ENCODE results near the gene RPL7A. TPM values are rescaled to one million over a fixed set of nuclear protein-coding genes. Genes with fewer than 3 reads are reported as not detected.
A peak's percentile ranks its signal among the peaks of the same experiment; 100 is the strongest.

Gene RPL7A
- total RNA-seq, 1 experiment from 2014 or later: 2,895 TPM

DNA sequence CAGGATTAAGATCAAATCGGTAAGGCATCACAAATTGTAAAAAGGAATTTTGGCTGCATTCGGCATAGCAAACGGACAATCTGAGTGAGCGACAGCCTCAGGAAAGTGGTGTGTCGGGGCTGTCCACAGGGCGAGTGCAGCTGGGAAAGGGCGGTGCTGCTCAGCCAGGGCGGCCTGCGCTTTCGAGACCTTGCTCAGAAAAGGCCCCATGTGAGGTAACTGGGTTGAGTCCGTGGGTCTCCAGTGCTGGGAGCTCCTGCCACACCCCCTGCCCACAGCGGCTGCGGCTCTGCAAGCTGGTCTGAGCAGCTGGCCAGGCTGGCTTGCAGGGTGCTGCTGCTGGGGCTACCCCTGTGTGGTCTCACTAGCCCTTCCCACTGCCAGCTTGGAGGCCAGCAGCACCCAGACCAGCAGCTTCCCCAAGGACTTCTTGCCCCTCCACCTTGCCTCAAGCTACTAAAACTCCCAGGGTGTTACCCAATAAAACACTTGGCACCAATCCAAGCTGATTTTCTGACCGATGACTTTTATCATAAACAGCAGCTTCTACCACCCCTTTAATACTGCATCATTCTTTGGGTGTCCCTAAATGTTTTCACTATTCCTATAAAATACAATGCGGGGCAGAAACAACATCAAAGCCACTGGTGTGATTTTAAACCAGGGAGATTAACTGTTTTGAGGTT, 14.5 kb downstream of the RPL7A start:
- H3K4ac ChIP-seq (ENCODE audit: low read depth, low read length): no peak overlapping the region
- no peak overlapping the region for H3K56ac ChIP-seq (ENCODE audit: insufficient read length, low read depth, low read length)
- H2AFZ ChIP-seq (ENCODE audit: low read length): no peak overlapping the region
- no peak overlapping the region for H2BK12ac ChIP-seq (ENCODE audit: insufficient read length, low read depth, low read length)
- H4K8ac ChIP-seq (replicated peaks; ENCODE audit: insufficient read length, low read depth, low read length): no peak overlapping the region
- no peak for DNase-seq
- H3K4me1 ChIP-seq (ENCODE audit: insufficient read depth, low read length): no peaks in the 10 kb centered on the region
- H4K5ac ChIP-seq (ENCODE audit: insufficient read length, low read depth, low read length): no peak overlapping the region
- TF ChIP-seq, protein P1, sequence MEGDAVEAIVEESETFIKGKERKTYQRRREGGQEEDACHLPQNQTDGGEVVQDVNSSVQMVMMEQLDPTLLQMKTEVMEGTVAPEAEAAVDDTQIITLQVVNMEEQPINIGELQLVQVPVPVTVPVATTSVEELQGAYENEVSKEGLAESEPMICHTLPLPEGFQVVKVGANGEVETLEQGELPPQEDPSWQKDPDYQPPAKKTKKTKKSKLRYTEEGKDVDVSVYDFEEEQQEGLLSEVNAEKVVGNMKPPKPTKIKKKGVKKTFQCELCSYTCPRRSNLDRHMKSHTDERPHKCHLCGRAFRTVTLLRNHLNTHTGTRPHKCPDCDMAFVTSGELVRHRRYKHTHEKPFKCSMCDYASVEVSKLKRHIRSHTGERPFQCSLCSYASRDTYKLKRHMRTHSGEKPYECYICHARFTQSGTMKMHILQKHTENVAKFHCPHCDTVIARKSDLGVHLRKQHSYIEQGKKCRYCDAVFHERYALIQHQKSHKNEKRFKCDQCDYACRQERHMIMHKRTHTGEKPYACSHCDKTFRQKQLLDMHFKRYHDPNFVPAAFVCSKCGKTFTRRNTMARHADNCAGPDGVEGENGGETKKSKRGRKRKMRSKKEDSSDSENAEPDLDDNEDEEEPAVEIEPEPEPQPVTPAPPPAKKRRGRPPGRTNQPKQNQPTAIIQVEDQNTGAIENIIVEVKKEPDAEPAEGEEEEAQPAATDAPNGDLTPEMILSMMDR (conservative IDR thresholded peaks at IDR 0.05): no peak
- no peak overlapping the region for H3K18ac ChIP-seq (ENCODE audit: insufficient read length, low read depth, low read length)
- H3K4me2 ChIP-seq (ENCODE audit: insufficient read depth, insufficient read length, low read length): no peak overlapping the region
- Mint-ChIP-seq H3K36me3 (ENCODE audit: insufficient read depth in 1 of 3, low read depth in 3 of 3) (peaks cover 31 to 94% (median 89%) of the 10 kb centered on the region in 3 experiments; a peak in 6 of 7 replicates), H3K27me3 (ENCODE audit: low read depth) (no peaks in the 10 kb centered on the region; the same call in 1 of the 2 replicates), H3K4me1 (peaks cover 4 to 5% of the 10 kb centered on the region in 2 experiments; a peak in 3 of 4 replicates), H3K4me3 (no peak overlapping the region), H3K9me3 (no peaks in the 10 kb centered on the region), H3K27ac (peak overlapping the region in 1 of 3 experiments; percentile 60; a peak in 3 of 7 replicates)
- H3K79me2 ChIP-seq (ENCODE audit: insufficient read depth, low read length): peaks cover 1% of the 10 kb centered on the region; the same call in 1 of the 2 replicates
- H3K14ac ChIP-seq (ENCODE audit: insufficient read depth, low read length): no peak overlapping the region
- no peak overlapping the region for H3K23ac ChIP-seq (ENCODE audit: insufficient read length, low read depth, low read length)
- peaks cover under 1% of the 10 kb centered on the region for H3K23me2 ChIP-seq (ENCODE audit: insufficient read length, low read depth, low read length, poor library complexity, severe bottlenecking)
- no peak overlapping the region for H3T11ph ChIP-seq (ENCODE audit: low read length)
- no peak overlapping the region for H2AK5ac ChIP-seq (ENCODE audit: insufficient read length, low read length)
- H3K9ac ChIP-seq (ENCODE audit: extremely low read depth, insufficient read length, low read length): no peak overlapping the region
- no peak overlapping the region for H3K27ac ChIP-seq (ENCODE audit: insufficient read length, low read depth, low read length)
- H2BK20ac ChIP-seq (ENCODE audit: low read depth, low read length, poor library complexity, severe bottlenecking): no peak overlapping the region
- H2BK5ac ChIP-seq (ENCODE audit: insufficient read length, low read length): no peak overlapping the region
- H4K20me1 ChIP-seq (ENCODE audit: control insufficient read depth, insufficient read depth, insufficient read length): no peaks in the 10 kb centered on the region
- H3K79me1 ChIP-seq (ENCODE audit: insufficient read depth, low read depth, low read length, poor library complexity, severe bottlenecking): peaks cover 7% of the 10 kb centered on the region
- no peaks in the 10 kb centered on the region for H3K27me3 ChIP-seq (ENCODE audit: insufficient read depth, low read length)
- WGBS (ENCODE audit: extremely low coverage, insufficient read length, low lambda C conversion rate): no CpG with 5 or more reads among the region's 15 CpGs
- no peaks in the 10 kb centered on the region for H3K9me3 ChIP-seq (ENCODE audit: control insufficient read depth, low read depth, low read length)
- H4K91ac ChIP-seq (ENCODE audit: insufficient read length, low read depth, low read length): no peak overlapping the region
- H2BK120ac ChIP-seq (ENCODE audit: low read depth, low read length, poor library complexity, severe bottlenecking): no peak overlapping the region
- no peak overlapping the region for H2BK15ac ChIP-seq (ENCODE audit: low read depth, low read length)
